ENCODE data around the gene THSD7B.

DNA sequence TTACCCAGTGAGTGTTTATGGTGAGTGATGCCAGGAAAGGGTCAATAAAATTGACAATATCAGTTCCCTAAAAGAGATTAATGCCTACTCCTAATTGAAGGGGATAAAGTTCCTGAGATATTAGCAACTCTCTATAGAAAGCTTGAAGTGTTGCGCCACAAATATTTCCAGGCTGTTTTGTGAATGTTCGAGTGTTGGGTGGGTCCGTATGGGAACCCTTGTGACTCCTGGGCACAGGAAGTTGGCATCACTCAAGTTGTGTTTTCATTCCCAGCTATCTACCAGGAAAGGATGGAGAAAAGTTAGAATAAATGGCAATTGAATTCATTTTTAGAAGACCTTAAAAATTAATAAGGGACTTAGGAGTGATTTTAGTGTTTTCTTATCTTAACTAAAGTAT lies 472.7 kb downstream of the THSD7B start:
- TF ChIP-seq, protein P1, sequence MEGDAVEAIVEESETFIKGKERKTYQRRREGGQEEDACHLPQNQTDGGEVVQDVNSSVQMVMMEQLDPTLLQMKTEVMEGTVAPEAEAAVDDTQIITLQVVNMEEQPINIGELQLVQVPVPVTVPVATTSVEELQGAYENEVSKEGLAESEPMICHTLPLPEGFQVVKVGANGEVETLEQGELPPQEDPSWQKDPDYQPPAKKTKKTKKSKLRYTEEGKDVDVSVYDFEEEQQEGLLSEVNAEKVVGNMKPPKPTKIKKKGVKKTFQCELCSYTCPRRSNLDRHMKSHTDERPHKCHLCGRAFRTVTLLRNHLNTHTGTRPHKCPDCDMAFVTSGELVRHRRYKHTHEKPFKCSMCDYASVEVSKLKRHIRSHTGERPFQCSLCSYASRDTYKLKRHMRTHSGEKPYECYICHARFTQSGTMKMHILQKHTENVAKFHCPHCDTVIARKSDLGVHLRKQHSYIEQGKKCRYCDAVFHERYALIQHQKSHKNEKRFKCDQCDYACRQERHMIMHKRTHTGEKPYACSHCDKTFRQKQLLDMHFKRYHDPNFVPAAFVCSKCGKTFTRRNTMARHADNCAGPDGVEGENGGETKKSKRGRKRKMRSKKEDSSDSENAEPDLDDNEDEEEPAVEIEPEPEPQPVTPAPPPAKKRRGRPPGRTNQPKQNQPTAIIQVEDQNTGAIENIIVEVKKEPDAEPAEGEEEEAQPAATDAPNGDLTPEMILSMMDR (conservative IDR thresholded peaks at IDR 0.05; ENCODE audit: low read depth in 2 of 2), result no peak
- TF ChIP-seq, protein P2, sequence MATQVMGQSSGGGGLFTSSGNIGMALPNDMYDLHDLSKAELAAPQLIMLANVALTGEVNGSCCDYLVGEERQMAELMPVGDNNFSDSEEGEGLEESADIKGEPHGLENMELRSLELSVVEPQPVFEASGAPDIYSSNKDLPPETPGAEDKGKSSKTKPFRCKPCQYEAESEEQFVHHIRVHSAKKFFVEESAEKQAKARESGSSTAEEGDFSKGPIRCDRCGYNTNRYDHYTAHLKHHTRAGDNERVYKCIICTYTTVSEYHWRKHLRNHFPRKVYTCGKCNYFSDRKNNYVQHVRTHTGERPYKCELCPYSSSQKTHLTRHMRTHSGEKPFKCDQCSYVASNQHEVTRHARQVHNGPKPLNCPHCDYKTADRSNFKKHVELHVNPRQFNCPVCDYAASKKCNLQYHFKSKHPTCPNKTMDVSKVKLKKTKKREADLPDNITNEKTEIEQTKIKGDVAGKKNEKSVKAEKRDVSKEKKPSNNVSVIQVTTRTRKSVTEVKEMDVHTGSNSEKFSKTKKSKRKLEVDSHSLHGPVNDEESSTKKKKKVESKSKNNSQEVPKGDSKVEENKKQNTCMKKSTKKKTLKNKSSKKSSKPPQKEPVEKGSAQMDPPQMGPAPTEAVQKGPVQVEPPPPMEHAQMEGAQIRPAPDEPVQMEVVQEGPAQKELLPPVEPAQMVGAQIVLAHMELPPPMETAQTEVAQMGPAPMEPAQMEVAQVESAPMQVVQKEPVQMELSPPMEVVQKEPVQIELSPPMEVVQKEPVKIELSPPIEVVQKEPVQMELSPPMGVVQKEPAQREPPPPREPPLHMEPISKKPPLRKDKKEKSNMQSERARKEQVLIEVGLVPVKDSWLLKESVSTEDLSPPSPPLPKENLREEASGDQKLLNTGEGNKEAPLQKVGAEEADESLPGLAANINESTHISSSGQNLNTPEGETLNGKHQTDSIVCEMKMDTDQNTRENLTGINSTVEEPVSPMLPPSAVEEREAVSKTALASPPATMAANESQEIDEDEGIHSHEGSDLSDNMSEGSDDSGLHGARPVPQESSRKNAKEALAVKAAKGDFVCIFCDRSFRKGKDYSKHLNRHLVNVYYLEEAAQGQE (IDR thresholded peaks at IDR 0.05; ENCODE audit: unreplicated experiment), result no peak
- TF ChIP-seq POLR2AphosphoS5 (IDR thresholded peaks at IDR 0.05; ENCODE audit: low read depth) (no peak), EZH2 (IDR thresholded peaks at IDR 0.05; ENCODE audit: low read depth, unreplicated experiment) (no peak), EZH2phosphoT487 (IDR thresholded peaks at IDR 0.05; ENCODE audit: unreplicated experiment) (no peak), STAT1 (IDR thresholded peaks at IDR 0.05; ENCODE audit: unreplicated experiment) (no peak), ZNF462 (CRISPR knock-in tag; IDR thresholded peaks at IDR 0.05) (no peak), ZNF331 (CRISPR knock-in tag; IDR thresholded peaks at IDR 0.05; ENCODE audit: low read depth) (no peak), NANOG (IDR thresholded peaks at IDR 0.05; ENCODE audit: borderline replicate concordance) (no peak), JUNB (IDR thresholded peaks at IDR 0.05; ENCODE audit: unreplicated experiment) (no peak)
- TF ChIP-seq, protein P3, sequence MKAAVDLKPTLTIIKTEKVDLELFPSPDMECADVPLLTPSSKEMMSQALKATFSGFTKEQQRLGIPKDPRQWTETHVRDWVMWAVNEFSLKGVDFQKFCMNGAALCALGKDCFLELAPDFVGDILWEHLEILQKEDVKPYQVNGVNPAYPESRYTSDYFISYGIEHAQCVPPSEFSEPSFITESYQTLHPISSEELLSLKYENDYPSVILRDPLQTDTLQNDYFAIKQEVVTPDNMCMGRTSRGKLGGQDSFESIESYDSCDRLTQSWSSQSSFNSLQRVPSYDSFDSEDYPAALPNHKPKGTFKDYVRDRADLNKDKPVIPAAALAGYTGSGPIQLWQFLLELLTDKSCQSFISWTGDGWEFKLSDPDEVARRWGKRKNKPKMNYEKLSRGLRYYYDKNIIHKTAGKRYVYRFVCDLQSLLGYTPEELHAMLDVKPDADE (IDR thresholded peaks at IDR 0.05), result no peak
